Non-pigmented ciliary epithelial cell (primary cell): ENCODE results near the gene ZNF426.

Experiments
- DNase-seq: peaks from one replicate; pipeline ENCODE4 v3.0.0-alpha.2; 2010; ENCODE audit warnings: low read depth

Gene ZNF426

GRCh38 chr19:9498183-9498902 is 40.1 kb downstream of the ZNF426 start, which contains the start of gene ZNF560:
Gene ZNF560, minus strand, starts transcription at chr19:9498616. Its CDS starts 23,303 bp downstream, at chr19:9475313.
- peak; percentile 8 for DNase-seq

GRCh38 chr19:9494096-9494495 is 44.3 kb downstream of the ZNF426 start:
- DNase-seq = no peak

DNA sequence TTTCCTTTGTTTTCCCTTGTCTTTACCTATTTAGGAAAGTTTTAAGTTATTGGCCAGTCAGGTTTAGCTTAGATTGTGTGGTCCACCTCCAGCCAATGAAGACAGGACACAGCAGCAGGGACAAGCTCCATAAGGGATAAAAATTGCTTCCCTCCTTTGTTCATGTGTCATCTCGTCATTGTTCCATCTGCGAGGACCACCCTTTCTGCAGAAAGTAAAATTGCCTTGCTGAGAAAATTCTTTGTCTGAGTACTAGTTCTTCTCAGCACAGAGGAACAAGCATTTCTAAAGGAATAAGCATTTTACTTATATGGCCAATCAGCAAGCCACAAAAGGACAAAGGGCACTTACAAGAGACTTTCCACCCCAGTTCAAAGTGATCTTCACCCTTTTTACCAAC is 51.4 kb downstream of the ZNF426 start:
- DNase-seq = no peak

DNA sequence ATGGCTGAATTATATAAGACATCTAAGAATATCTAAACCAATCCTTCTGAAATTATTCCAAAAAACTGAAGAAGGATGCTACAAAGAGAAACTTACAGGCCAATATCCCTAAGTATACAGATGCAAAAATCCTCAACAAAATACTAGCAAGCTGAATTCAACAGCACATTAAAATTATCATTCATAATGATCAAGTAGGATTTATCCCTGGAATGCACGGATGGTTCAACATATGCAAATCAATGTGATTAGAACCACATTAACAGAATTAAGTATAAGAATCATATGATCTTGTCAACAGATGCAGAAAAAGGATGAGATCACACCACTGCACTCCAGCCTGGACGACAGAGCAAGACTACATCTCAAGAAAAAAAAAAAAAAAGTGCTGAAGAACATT is 53.3 kb downstream of the ZNF426 start:
- DNase-seq = no peak

DNA sequence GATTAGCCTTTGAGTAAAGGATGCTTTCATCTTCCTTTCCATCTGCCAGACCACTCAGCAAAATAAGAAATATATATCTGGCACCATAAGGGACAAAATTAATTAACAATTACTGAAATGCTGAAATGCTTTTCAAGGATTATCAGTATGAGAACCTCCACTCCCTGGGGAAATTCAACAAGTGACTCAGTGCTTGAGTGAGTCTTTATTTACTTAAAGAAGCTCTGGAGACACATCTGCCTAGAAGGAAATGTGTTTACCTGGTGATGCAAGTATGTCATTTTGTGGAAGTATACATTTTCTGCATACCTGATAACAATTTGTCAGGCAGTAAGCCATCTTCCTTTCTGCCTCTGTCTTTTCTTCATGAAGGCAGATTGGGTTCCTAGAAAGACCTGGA is 63.5 kb downstream of the ZNF426 start:
- no peak for DNase-seq
